ENCODE data around the gene CATSPERD. TPM values are rescaled to one million over a fixed set of nuclear protein-coding genes. Genes with fewer than 3 reads are reported as not detected.

Gene CATSPERD
- polyA plus RNA-seq, 1 donor (not counting 4 experiments of a cell fraction or from before 2014, with no cell fraction given) = not detected

GRCh38 chr19:5801796-5802619 is 81.6 kb downstream of the CATSPERD start:
- Histone ChIP-seq H3K4me1 (ENCODE audit: control insufficient read depth, extremely low read depth, insufficient read depth, low read length) (peaks cover 7% of the 10 kb centered on the region), H3K36me3 (ENCODE audit: control insufficient read depth in 2 of 2, extremely low read depth in 1 of 2, insufficient read depth in 2 of 2, low read length in 2 of 2) (no peaks in the 10 kb centered on the region), H3K9me3 (ENCODE audit: control insufficient read depth, low read depth, low read length) (no peaks in the 10 kb centered on the region), H3K9me1 (ENCODE audit: control insufficient read depth, extremely low read depth, insufficient read depth, low read length) (no peaks in the 10 kb centered on the region), H3K79me2 (ENCODE audit: control insufficient read depth, insufficient read depth, low read length) (no peaks in the 10 kb centered on the region), H3K4me3 (ENCODE audit: control insufficient read depth in 2 of 3, extremely low read depth in 1 of 3, insufficient read depth in 2 of 3, low read depth in 1 of 3, low read length in 3 of 3) (no peak overlapping the region), H4K20me1 (ENCODE audit: control insufficient read depth, extremely low read depth, insufficient read depth, low read length) (no peaks in the 10 kb centered on the region), H3K9ac (ENCODE audit: control insufficient read depth, extremely low read depth, insufficient read depth, low read length) (no peak overlapping the region), H2AFZ (ENCODE audit: control insufficient read depth, low read length) (no peak overlapping the region), H3K27ac (ENCODE audit: control insufficient read depth, insufficient read depth, low read length) (no peak overlapping the region), H3K27me3 (ENCODE audit: control insufficient read depth, extremely low read depth, insufficient read depth, low read length) (peaks cover 58% of the 10 kb centered on the region), H3K4me2 (ENCODE audit: control insufficient read depth, extremely low read depth, insufficient read depth, low read depth, low read length) (no peak overlapping the region)
- TF ChIP-seq CTCF (optimal IDR thresholded peaks at IDR 0.05 in 1 of 3, IDR thresholded peaks at IDR 0.05 in 1 of 3, conservative IDR thresholded peaks at IDR 0.05 in 1 of 3; ENCODE audit: extremely low read depth in 1 of 3, insufficient read depth in 2 of 3, low read length in 3 of 3) (no peak), EZH2 (IDR thresholded peaks at IDR 0.05; ENCODE audit: low read length) (no peak)
- DNase-seq (ENCODE audit: low read depth, low spot score) (no peak), FAIRE-seq (no peak)
- dilution Hi-C loops (cut with MboI; ENCODE audit: extremely low pct_ligation_motif_present, low sequenced_read_pairs) = no loop called here

- Histone ChIP-seq H3K9ac (ENCODE audit: control insufficient read depth, extremely low read depth, insufficient read depth, low read length) (peak overlapping the region; percentile 28), H3K9me3 (ENCODE audit: control insufficient read depth, low read depth, low read length) (no peaks in the 10 kb centered on the region), H3K27me3 (ENCODE audit: control insufficient read depth, extremely low read depth, insufficient read depth, low read length) (peaks cover 51% of the 10 kb centered on the region), H4K20me1 (ENCODE audit: control insufficient read depth, extremely low read depth, insufficient read depth, low read length) (peaks cover 2% of the 10 kb centered on the region), H3K79me2 (ENCODE audit: control insufficient read depth, insufficient read depth, low read length) (no peaks in the 10 kb centered on the region), H3K27ac (ENCODE audit: control insufficient read depth, insufficient read depth, low read length) (no peak overlapping the region), H2AFZ (ENCODE audit: control insufficient read depth, low read length) (peak overlapping the region; percentile 58), H3K4me1 (ENCODE audit: control insufficient read depth, extremely low read depth, insufficient read depth, low read length) (peaks cover 7% of the 10 kb centered on the region), H3K9me1 (ENCODE audit: control insufficient read depth, extremely low read depth, insufficient read depth, low read length) (no peaks in the 10 kb centered on the region), H3K36me3 (ENCODE audit: control insufficient read depth in 2 of 2, extremely low read depth in 1 of 2, insufficient read depth in 2 of 2, low read length in 2 of 2) (no peaks in the 10 kb centered on the region), H3K4me2 (ENCODE audit: control insufficient read depth, extremely low read depth, insufficient read depth, low read depth, low read length) (peak overlapping the region; percentile 85), H3K4me3 (ENCODE audit: control insufficient read depth in 2 of 3, extremely low read depth in 1 of 3, insufficient read depth in 2 of 3, low read depth in 1 of 3, low read length in 3 of 3) (peak overlapping the region; percentile 9 to 48 (median 46))
- dilution Hi-C loops (cut with MboI; ENCODE audit: extremely low pct_ligation_motif_present, low sequenced_read_pairs) = no loop called here
- no peak for DNase-seq (ENCODE audit: low read depth, low spot score)
- FAIRE-seq = no peak
- TF ChIP-seq EZH2 (IDR thresholded peaks at IDR 0.05; ENCODE audit: low read length) (no peak), CTCF (optimal IDR thresholded peaks at IDR 0.05 in 1 of 3, IDR thresholded peaks at IDR 0.05 in 1 of 3, conservative IDR thresholded peaks at IDR 0.05 in 1 of 3; ENCODE audit: extremely low read depth in 1 of 3, insufficient read depth in 2 of 3, low read length in 3 of 3) (no peak)
Measured at GRCh38 chr19:5803441-5803751, 83.0 kb downstream of the CATSPERD start.
